ENCODE measurements around the gene AGBL3.

Gene AGBL3

GRCh38 chr7:135151533-135151932, 165.2 kb downstream of the AGBL3 start:
- no peak for DNase-seq
- no peak overlapping the region for H3K27ac ChIP-seq (ENCODE audit: insufficient read depth, low read length, poor library complexity, severe bottlenecking)
- H3K27me3 ChIP-seq (replicated peaks; ENCODE audit: control insufficient read depth, insufficient read depth, low read length, poor library complexity, severe bottlenecking), result no peaks in the 10 kb centered on the region
- H3K4me1 ChIP-seq (ENCODE audit: control insufficient read depth, insufficient read depth, low read length, poor library complexity, severe bottlenecking), result peaks cover 7% of the 10 kb centered on the region
- H3K4me3 ChIP-seq (ENCODE audit: insufficient read depth, low read depth, low read length, poor library complexity, severe bottlenecking), result no peak overlapping the region
- H3K36me3 ChIP-seq (ENCODE audit: control insufficient read depth, insufficient read depth, low read length), result peaks cover 9% of the 10 kb centered on the region
- peaks cover 7% of the 10 kb centered on the region for H3K9me3 ChIP-seq (ENCODE audit: control insufficient read depth, low read length)

- Histone ChIP-seq H3K27me3 (replicated peaks; ENCODE audit: control insufficient read depth, insufficient read depth, low read length, poor library complexity, severe bottlenecking) (no peaks in the 10 kb centered on the region), H3K9me3 (ENCODE audit: control insufficient read depth, low read length) (peaks cover 10% of the 10 kb centered on the region), H3K27ac (ENCODE audit: insufficient read depth, low read length, poor library complexity, severe bottlenecking) (no peak overlapping the region), H3K36me3 (ENCODE audit: control insufficient read depth, insufficient read depth, low read length) (peaks cover 9% of the 10 kb centered on the region), H3K4me3 (ENCODE audit: insufficient read depth, low read depth, low read length, poor library complexity, severe bottlenecking) (no peak overlapping the region), H3K4me1 (ENCODE audit: control insufficient read depth, insufficient read depth, low read length, poor library complexity, severe bottlenecking) (no peaks in the 10 kb centered on the region)
- DNase-seq, result no peak
These were observed 166.1 kb downstream of the AGBL3 start for GRCh38 chr7:135152442-135152841.

- no peak overlapping the region for H3K27ac ChIP-seq (ENCODE audit: insufficient read depth, low read length, poor library complexity, severe bottlenecking)
- no peaks in the 10 kb centered on the region for H3K27me3 ChIP-seq (replicated peaks; ENCODE audit: control insufficient read depth, insufficient read depth, low read length, poor library complexity, severe bottlenecking)
- peaks cover 9% of the 10 kb centered on the region for H3K36me3 ChIP-seq (ENCODE audit: control insufficient read depth, insufficient read depth, low read length)
- H3K9me3 ChIP-seq (ENCODE audit: control insufficient read depth, low read length), result peaks cover 10% of the 10 kb centered on the region
- H3K4me3 ChIP-seq (ENCODE audit: insufficient read depth, low read depth, low read length, poor library complexity, severe bottlenecking), result no peak overlapping the region
- no peak for DNase-seq
- peaks cover 9% of the 10 kb centered on the region for H3K4me1 ChIP-seq (ENCODE audit: control insufficient read depth, insufficient read depth, low read length, poor library complexity, severe bottlenecking)
These were observed 168.4 kb downstream of the AGBL3 start for GRCh38 chr7:135154734-135155133.

- H3K36me3 ChIP-seq (ENCODE audit: control insufficient read depth, insufficient read depth, low read length), result peaks cover 9% of the 10 kb centered on the region
- no peak overlapping the region for H3K4me3 ChIP-seq (ENCODE audit: insufficient read depth, low read depth, low read length, poor library complexity, severe bottlenecking)
- H3K4me1 ChIP-seq (ENCODE audit: control insufficient read depth, insufficient read depth, low read length, poor library complexity, severe bottlenecking), result peaks cover 17% of the 10 kb centered on the region
- H3K27ac ChIP-seq (ENCODE audit: insufficient read depth, low read length, poor library complexity, severe bottlenecking), result no peak overlapping the region
- no peaks in the 10 kb centered on the region for H3K27me3 ChIP-seq (replicated peaks; ENCODE audit: control insufficient read depth, insufficient read depth, low read length, poor library complexity, severe bottlenecking)
- H3K9me3 ChIP-seq (ENCODE audit: control insufficient read depth, low read length), result peaks cover 10% of the 10 kb centered on the region
- no peak for DNase-seq
These were observed 170.0 kb downstream of the AGBL3 start for GRCh38 chr7:135156290-135156689.

GRCh38 chr7:135158141-135158655, 171.9 kb downstream of the AGBL3 start:
- Histone ChIP-seq H3K36me3 (ENCODE audit: control insufficient read depth, insufficient read depth, low read length) (peaks cover 8% of the 10 kb centered on the region), H3K27me3 (replicated peaks; ENCODE audit: control insufficient read depth, insufficient read depth, low read length, poor library complexity, severe bottlenecking) (no peaks in the 10 kb centered on the region), H3K4me3 (ENCODE audit: insufficient read depth, low read depth, low read length, poor library complexity, severe bottlenecking) (no peak overlapping the region), H3K4me1 (ENCODE audit: control insufficient read depth, insufficient read depth, low read length, poor library complexity, severe bottlenecking) (peaks cover 17% of the 10 kb centered on the region), H3K27ac (ENCODE audit: insufficient read depth, low read length, poor library complexity, severe bottlenecking) (no peak overlapping the region), H3K9me3 (ENCODE audit: control insufficient read depth, low read length) (peaks cover 10% of the 10 kb centered on the region)
- no peak for DNase-seq

- H3K27ac ChIP-seq (ENCODE audit: insufficient read depth, low read length, poor library complexity, severe bottlenecking), result no peak overlapping the region
- H3K9me3 ChIP-seq (ENCODE audit: control insufficient read depth, low read length), result peaks cover 10% of the 10 kb centered on the region
These were observed 172.6 kb downstream of the AGBL3 start for GRCh38 chr7:135158874-135159273.

GRCh38 chr7:135159359-135160085, 173.2 kb downstream of the AGBL3 start:
- Histone ChIP-seq H3K4me1 (ENCODE audit: control insufficient read depth, insufficient read depth, low read length, poor library complexity, severe bottlenecking) (peaks cover 20% of the 10 kb centered on the region), H3K27ac (ENCODE audit: insufficient read depth, low read length, poor library complexity, severe bottlenecking) (no peak overlapping the region), H3K36me3 (ENCODE audit: control insufficient read depth, insufficient read depth, low read length) (peaks cover 14% of the 10 kb centered on the region), H3K4me3 (ENCODE audit: insufficient read depth, low read depth, low read length, poor library complexity, severe bottlenecking) (no peak overlapping the region), H3K27me3 (replicated peaks; ENCODE audit: control insufficient read depth, insufficient read depth, low read length, poor library complexity, severe bottlenecking) (no peaks in the 10 kb centered on the region), H3K9me3 (ENCODE audit: control insufficient read depth, low read length) (peaks cover 10% of the 10 kb centered on the region)
- DNase-seq, result no peak

More at GRCh38 chr7:135158874-135159273, 172.6 kb downstream of the AGBL3 start:
- Histone ChIP-seq H3K4me3 (ENCODE audit: insufficient read depth, low read depth, low read length, poor library complexity, severe bottlenecking) (no peak overlapping the region), H3K36me3 (ENCODE audit: control insufficient read depth, insufficient read depth, low read length) (peaks cover 8% of the 10 kb centered on the region), H3K27me3 (replicated peaks; ENCODE audit: control insufficient read depth, insufficient read depth, low read length, poor library complexity, severe bottlenecking) (no peaks in the 10 kb centered on the region), H3K4me1 (ENCODE audit: control insufficient read depth, insufficient read depth, low read length, poor library complexity, severe bottlenecking) (peaks cover 18% of the 10 kb centered on the region)
- DNase-seq, result no peak

- Histone ChIP-seq H3K27me3 (replicated peaks; ENCODE audit: control insufficient read depth, insufficient read depth, low read length, poor library complexity, severe bottlenecking) (no peaks in the 10 kb centered on the region), H3K9me3 (ENCODE audit: control insufficient read depth, low read length) (peaks cover 10% of the 10 kb centered on the region), H3K4me1 (ENCODE audit: control insufficient read depth, insufficient read depth, low read length, poor library complexity, severe bottlenecking) (peaks cover 20% of the 10 kb centered on the region), H3K4me3 (ENCODE audit: insufficient read depth, low read depth, low read length, poor library complexity, severe bottlenecking) (no peak overlapping the region), H3K27ac (ENCODE audit: insufficient read depth, low read length, poor library complexity, severe bottlenecking) (no peak overlapping the region), H3K36me3 (ENCODE audit: control insufficient read depth, insufficient read depth, low read length) (peaks cover 19% of the 10 kb centered on the region)
- no peak for DNase-seq
These were observed 174.0 kb downstream of the AGBL3 start for GRCh38 chr7:135160098-135160857.

GRCh38 chr7:135160858-135161653, 174.7 kb downstream of the AGBL3 start:
- no peak for DNase-seq
- Histone ChIP-seq H3K9me3 (ENCODE audit: control insufficient read depth, low read length) (peaks cover 3% of the 10 kb centered on the region), H3K27me3 (replicated peaks; ENCODE audit: control insufficient read depth, insufficient read depth, low read length, poor library complexity, severe bottlenecking) (no peaks in the 10 kb centered on the region), H3K4me3 (ENCODE audit: insufficient read depth, low read depth, low read length, poor library complexity, severe bottlenecking) (no peak overlapping the region), H3K36me3 (ENCODE audit: control insufficient read depth, insufficient read depth, low read length) (peaks cover 23% of the 10 kb centered on the region), H3K4me1 (ENCODE audit: control insufficient read depth, insufficient read depth, low read length, poor library complexity, severe bottlenecking) (peaks cover 20% of the 10 kb centered on the region), H3K27ac (ENCODE audit: insufficient read depth, low read length, poor library complexity, severe bottlenecking) (no peak overlapping the region)

All from effector memory CD4-positive, alpha-beta T cell (primary cell).